ENCODE data around the gene PCLAF.
"Not testable (repeated sequence)": the region's sequence is repeated elsewhere in the genome, so short reads cannot be mapped to it uniquely, and the experiment has no call there.

PCLAF gene

GRCh38 chr15:64392471-64392870 is 11.2 kb upstream of the PCLAF start:
- not testable (repeated sequence) for H3K9me3 ChIP-seq (ENCODE audit: control insufficient read depth, low read length); DNase-seq (ENCODE audit: low read depth); H3K4me3 ChIP-seq (ENCODE audit: low read length); H3K9ac ChIP-seq (ENCODE audit: low read length); H3K27me3 ChIP-seq (replicated peaks; ENCODE audit: control insufficient read depth, insufficient read depth, low read length)
- peaks cover 11% of the 10 kb centered on the region for H3K4me1 ChIP-seq (ENCODE audit: control insufficient read depth, insufficient read depth, low read length)
- peaks cover 34% of the 10 kb centered on the region for H3K36me3 ChIP-seq (ENCODE audit: control insufficient read depth, insufficient read depth, low read length, severe bottlenecking)

GRCh38 chr15:64389036-64389435 is 7.8 kb upstream of the PCLAF start:
- peak overlapping the region; percentile 100 for H3K4me3 ChIP-seq (ENCODE audit: low read length)
- H3K27me3 ChIP-seq (replicated peaks; ENCODE audit: control insufficient read depth, insufficient read depth, low read length), result no peaks in the 10 kb centered on the region
- H3K9ac ChIP-seq (ENCODE audit: low read length), result no peak overlapping the region
- no peak for DNase-seq (ENCODE audit: low read depth)
- no peaks in the 10 kb centered on the region for H3K9me3 ChIP-seq (ENCODE audit: control insufficient read depth, low read length)
- peaks cover 11% of the 10 kb centered on the region for H3K4me1 ChIP-seq (ENCODE audit: control insufficient read depth, insufficient read depth, low read length)
- peaks cover 6% of the 10 kb centered on the region for H3K36me3 ChIP-seq (ENCODE audit: control insufficient read depth, insufficient read depth, low read length, severe bottlenecking)

- Histone ChIP-seq H3K9ac (ENCODE audit: low read length) (peak within 1 kb of the TSS; percentile 97), H3K4me1 (ENCODE audit: control insufficient read depth, insufficient read depth, low read length) (peaks cover 11% of the 10 kb centered on the region), H3K27me3 (replicated peaks; ENCODE audit: control insufficient read depth, insufficient read depth, low read length) (no peaks in the 10 kb centered on the region), H3K9me3 (ENCODE audit: control insufficient read depth, low read length) (no peaks in the 10 kb centered on the region), H3K36me3 (ENCODE audit: control insufficient read depth, insufficient read depth, low read length, severe bottlenecking) (no peaks in the 10 kb centered on the region), H3K4me3 (ENCODE audit: low read length) (peak within 1 kb of the TSS; percentile 100)
- DNase-seq (ENCODE audit: low read depth), result peak; percentile 98
Measured at GRCh38 chr15:64387562-64388168, 6.4 kb upstream of the PCLAF start, which contains the start of gene TRIP4. TSS of gene TRIP4 (plus strand) at chr15:64387836. CDS start at chr15:64387864, 28 bp downstream.

- H3K27me3 ChIP-seq (replicated peaks; ENCODE audit: control insufficient read depth, insufficient read depth, low read length), result no peaks in the 10 kb centered on the region
- H3K9ac ChIP-seq (ENCODE audit: low read length), result no peak overlapping the region
- H3K9me3 ChIP-seq (ENCODE audit: control insufficient read depth, low read length), result no peaks in the 10 kb centered on the region
- peaks cover 11% of the 10 kb centered on the region for H3K4me1 ChIP-seq (ENCODE audit: control insufficient read depth, insufficient read depth, low read length)
- DNase-seq (ENCODE audit: low read depth), result no peak
- H3K36me3 ChIP-seq (ENCODE audit: control insufficient read depth, insufficient read depth, low read length, severe bottlenecking), result no peaks in the 10 kb centered on the region
- no peak overlapping the region for H3K4me3 ChIP-seq (ENCODE audit: low read length)
Measured at GRCh38 chr15:64386291-64386690, 5.0 kb upstream of the PCLAF start.

GRCh38 chr15:64383760-64384159 is 2.5 kb upstream of the PCLAF start:
- Histone ChIP-seq H3K4me3 (ENCODE audit: low read length) (no peak overlapping the region), H3K9ac (ENCODE audit: low read length) (no peak overlapping the region), H3K4me1 (ENCODE audit: control insufficient read depth, insufficient read depth, low read length) (peaks cover 9% of the 10 kb centered on the region), H3K36me3 (ENCODE audit: control insufficient read depth, insufficient read depth, low read length, severe bottlenecking) (no peaks in the 10 kb centered on the region), H3K9me3 (ENCODE audit: control insufficient read depth, low read length) (no peaks in the 10 kb centered on the region), H3K27me3 (replicated peaks; ENCODE audit: control insufficient read depth, insufficient read depth, low read length) (no peaks in the 10 kb centered on the region)
- DNase-seq (ENCODE audit: low read depth), result no peak

GRCh38 chr15:64380130-64380870 is 941 bp downstream of the PCLAF start:
- not testable (repeated sequence) for DNase-seq (ENCODE audit: low read depth); H3K36me3 ChIP-seq (ENCODE audit: control insufficient read depth, insufficient read depth, low read length, severe bottlenecking); H3K9me3 ChIP-seq (ENCODE audit: control insufficient read depth, low read length); H3K27me3 ChIP-seq (replicated peaks; ENCODE audit: control insufficient read depth, insufficient read depth, low read length); H3K4me1 ChIP-seq (ENCODE audit: control insufficient read depth, insufficient read depth, low read length)
- Histone ChIP-seq H3K9ac (ENCODE audit: low read length) (peak overlapping the region; percentile 3), H3K4me3 (ENCODE audit: low read length) (peak overlapping the region; percentile 79)

- Histone ChIP-seq H3K9ac (ENCODE audit: low read length) (no peak overlapping the region), H3K27me3 (replicated peaks; ENCODE audit: control insufficient read depth, insufficient read depth, low read length) (no peaks in the 10 kb centered on the region), H3K4me1 (ENCODE audit: control insufficient read depth, insufficient read depth, low read length) (peaks cover 5% of the 10 kb centered on the region), H3K36me3 (ENCODE audit: control insufficient read depth, insufficient read depth, low read length, severe bottlenecking) (no peaks in the 10 kb centered on the region), H3K4me3 (ENCODE audit: low read length) (no peak overlapping the region), H3K9me3 (ENCODE audit: control insufficient read depth, low read length) (no peaks in the 10 kb centered on the region)
- peak; percentile 12 for DNase-seq (ENCODE audit: low read depth)
Measured at GRCh38 chr15:64379216-64379960, 1.9 kb downstream of the PCLAF start.

- Histone ChIP-seq H3K9me3 (ENCODE audit: control insufficient read depth, low read length) (no peaks in the 10 kb centered on the region), H3K4me1 (ENCODE audit: control insufficient read depth, insufficient read depth, low read length) (no peaks in the 10 kb centered on the region), H3K4me3 (ENCODE audit: low read length) (no peak overlapping the region), H3K9ac (ENCODE audit: low read length) (no peak overlapping the region), H3K36me3 (ENCODE audit: control insufficient read depth, insufficient read depth, low read length, severe bottlenecking) (no peaks in the 10 kb centered on the region), H3K27me3 (replicated peaks; ENCODE audit: control insufficient read depth, insufficient read depth, low read length) (no peaks in the 10 kb centered on the region)
- no peak for DNase-seq (ENCODE audit: low read depth)
Measured at GRCh38 chr15:64373360-64373759, 7.9 kb downstream of the PCLAF start.

- not testable (repeated sequence) for DNase-seq (ENCODE audit: low read depth); H3K4me3 ChIP-seq (ENCODE audit: low read length); H3K27me3 ChIP-seq (replicated peaks; ENCODE audit: control insufficient read depth, insufficient read depth, low read length); H3K9me3 ChIP-seq (ENCODE audit: control insufficient read depth, low read length); H3K4me1 ChIP-seq (ENCODE audit: control insufficient read depth, insufficient read depth, low read length); H3K36me3 ChIP-seq (ENCODE audit: control insufficient read depth, insufficient read depth, low read length, severe bottlenecking); H3K9ac ChIP-seq (ENCODE audit: low read length)
Measured at GRCh38 chr15:64371383-64371782, 9.9 kb downstream of the PCLAF start.

- H3K9me3 ChIP-seq (ENCODE audit: control insufficient read depth, low read length), result no peaks in the 10 kb centered on the region
- H3K27me3 ChIP-seq (replicated peaks; ENCODE audit: control insufficient read depth, insufficient read depth, low read length), result no peaks in the 10 kb centered on the region
- DNase-seq (ENCODE audit: low read depth), result no peak
- H3K4me3 ChIP-seq (ENCODE audit: low read length), result no peak overlapping the region
- no peaks in the 10 kb centered on the region for H3K36me3 ChIP-seq (ENCODE audit: control insufficient read depth, insufficient read depth, low read length, severe bottlenecking)
- H3K4me1 ChIP-seq (ENCODE audit: control insufficient read depth, insufficient read depth, low read length), result no peaks in the 10 kb centered on the region
- no peak overlapping the region for H3K9ac ChIP-seq (ENCODE audit: low read length)
Measured at GRCh38 chr15:64369078-64369607, 12.1 kb downstream of the PCLAF start.

- Histone ChIP-seq H3K4me3 (ENCODE audit: low read length) (no peak overlapping the region), H3K27me3 (replicated peaks; ENCODE audit: control insufficient read depth, insufficient read depth, low read length) (no peaks in the 10 kb centered on the region), H3K9ac (ENCODE audit: low read length) (no peak overlapping the region), H3K4me1 (ENCODE audit: control insufficient read depth, insufficient read depth, low read length) (peaks cover 4% of the 10 kb centered on the region), H3K9me3 (ENCODE audit: control insufficient read depth, low read length) (no peaks in the 10 kb centered on the region), H3K36me3 (ENCODE audit: control insufficient read depth, insufficient read depth, low read length, severe bottlenecking) (no peaks in the 10 kb centered on the region)
- DNase-seq (ENCODE audit: low read depth), result no peak
Measured at GRCh38 chr15:64361259-64361658, 20.0 kb downstream of the PCLAF start.
